ENCODE measurements around the gene CCDC117.
"Not testable (repeated sequence)": the region's sequence is repeated elsewhere in the genome, so short reads cannot be mapped to it uniquely, and the experiment has no call there.

The CCDC117 gene

GRCh38 chr22:28743852-28744251, 28.6 kb upstream of the CCDC117 start:
- no peaks in the 10 kb centered on the region for H3K9me3 Mint-ChIP-seq
- H3K27me3 Mint-ChIP-seq (ENCODE audit: low read depth), result no peaks in the 10 kb centered on the region
- H3K4me1 Mint-ChIP-seq, result peaks cover 21% of the 10 kb centered on the region
- H3K4me3 Mint-ChIP-seq, result peak overlapping the region; percentile 89 to 91 (median 91)
- peaks cover 40% of the 10 kb centered on the region for H3K36me3 Mint-ChIP-seq (ENCODE audit: low read depth)
- peak overlapping the region; percentile 22 to 95 (median 92) for H3K27ac Mint-ChIP-seq
- no peak for TF ChIP-seq CTCF (IDR thresholded peaks at IDR 0.05; ENCODE audit: unreplicated experiment in 3 of 3)

DNA sequence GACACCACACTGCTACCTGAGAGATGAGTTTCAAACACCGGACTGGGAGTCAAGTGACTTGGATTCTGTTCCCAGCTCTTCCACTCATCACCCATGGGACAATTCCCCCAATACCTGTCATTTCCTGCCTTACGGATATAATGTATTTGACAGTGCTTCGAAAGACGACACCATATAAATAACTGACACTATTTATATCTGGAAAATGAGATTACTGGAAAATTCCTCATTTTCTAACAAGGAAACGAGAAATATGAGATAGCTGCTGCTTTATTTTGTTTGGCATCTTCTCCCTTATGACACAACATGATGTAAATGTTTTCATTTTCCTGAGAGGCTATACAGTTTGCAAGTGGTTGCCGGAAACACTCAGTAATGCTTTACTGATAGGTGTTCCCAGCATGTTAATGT, 22.0 kb upstream of the CCDC117 start:
- Mint-ChIP-seq H3K9me3 (no peaks in the 10 kb centered on the region), H3K4me1 (peaks cover 6% of the 10 kb centered on the region), H3K27me3 (ENCODE audit: low read depth) (no peaks in the 10 kb centered on the region), H3K4me3 (no peak overlapping the region), H3K27ac (peak overlapping the region; percentile 59 to 86 (median 70)), H3K36me3 (ENCODE audit: low read depth) (peaks cover 56% of the 10 kb centered on the region)
- TF ChIP-seq CTCF (IDR thresholded peaks at IDR 0.05; ENCODE audit: unreplicated experiment in 3 of 3), result no peak

DNA sequence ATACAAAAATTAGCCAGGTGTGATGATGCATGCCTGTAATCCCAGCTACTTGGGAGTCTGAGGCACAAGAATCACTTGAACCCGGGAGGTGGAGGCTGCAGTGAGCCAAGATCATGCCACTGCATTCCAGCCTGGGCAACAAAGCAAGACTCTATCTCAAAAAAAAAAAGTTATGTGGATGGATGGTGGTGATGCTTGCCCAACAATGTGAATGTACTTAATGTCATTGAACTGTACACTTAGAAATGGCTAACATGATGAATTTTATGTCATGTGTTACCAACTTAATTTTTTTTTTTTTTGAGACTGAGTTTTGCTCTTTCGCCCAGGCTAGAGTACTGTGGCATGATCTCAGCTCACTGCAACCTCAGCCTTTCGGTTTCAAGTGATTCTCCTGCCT, 18.0 kb upstream of the CCDC117 start:
- peaks cover 37% of the 10 kb centered on the region for H3K36me3 Mint-ChIP-seq (ENCODE audit: low read depth)
- not testable (repeated sequence) for H3K27me3 Mint-ChIP-seq (ENCODE audit: low read depth); H3K27ac Mint-ChIP-seq; H3K4me1 Mint-ChIP-seq; H3K9me3 Mint-ChIP-seq; H3K4me3 Mint-ChIP-seq

GRCh38 chr22:28759861-28760560, 12.5 kb upstream of the CCDC117 start:
- Mint-ChIP-seq H3K27ac (peak overlapping the region; percentile 51 to 65 (median 63)), H3K9me3 (no peaks in the 10 kb centered on the region), H3K4me3 (no peak overlapping the region), H3K4me1 (peaks cover 11% of the 10 kb centered on the region), H3K27me3 (ENCODE audit: low read depth) (peaks cover 6% of the 10 kb centered on the region), H3K36me3 (ENCODE audit: low read depth) (peaks cover 15% of the 10 kb centered on the region)
- TF ChIP-seq CTCF (IDR thresholded peaks at IDR 0.05; ENCODE audit: unreplicated experiment in 3 of 3), result no peak

GRCh38 chr22:28761449-28761755, 11.1 kb upstream of the CCDC117 start:
- H3K4me3 Mint-ChIP-seq, result no peak overlapping the region
- TF ChIP-seq CTCF (IDR thresholded peaks at IDR 0.05; ENCODE audit: unreplicated experiment in 3 of 3), result no peak
- no peak overlapping the region for H3K27ac Mint-ChIP-seq
- H3K36me3 Mint-ChIP-seq (ENCODE audit: low read depth), result peaks cover 8% of the 10 kb centered on the region
- no peaks in the 10 kb centered on the region for H3K9me3 Mint-ChIP-seq
- H3K27me3 Mint-ChIP-seq (ENCODE audit: low read depth), result peaks cover 6% of the 10 kb centered on the region
- H3K4me1 Mint-ChIP-seq, result peaks cover 11% of the 10 kb centered on the region

DNA sequence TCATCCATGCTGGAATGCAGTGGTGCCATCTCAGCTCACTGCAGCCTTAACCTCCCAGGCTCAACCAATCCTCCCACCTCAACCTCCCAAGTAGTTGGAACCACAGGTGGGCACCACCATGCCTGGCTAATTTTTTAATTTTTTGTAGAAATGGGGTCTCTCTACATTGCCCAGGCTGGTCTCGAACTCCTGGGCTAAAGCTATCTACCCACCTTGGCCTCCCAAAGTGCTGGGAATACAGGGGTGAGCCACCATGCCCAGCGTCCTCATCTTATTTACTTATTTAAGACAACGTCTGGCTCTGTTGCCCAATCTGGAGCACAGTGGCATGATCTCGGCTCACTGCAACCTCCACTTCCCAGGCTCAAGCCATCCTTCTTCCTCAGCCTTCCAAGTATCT, 10.5 kb upstream of the CCDC117 start:
- not testable (repeated sequence) for H3K27me3 Mint-ChIP-seq (ENCODE audit: low read depth); H3K4me3 Mint-ChIP-seq; H3K9me3 Mint-ChIP-seq; H3K36me3 Mint-ChIP-seq (ENCODE audit: low read depth); H3K27ac Mint-ChIP-seq
- H3K4me1 Mint-ChIP-seq, result peaks cover 11% of the 10 kb centered on the region

GRCh38 chr22:28766628-28767027, 5.9 kb upstream of the CCDC117 start:
- Mint-ChIP-seq H3K27me3 (ENCODE audit: low read depth) (peaks cover 2% of the 10 kb centered on the region), H3K4me3 (no peak overlapping the region), H3K27ac (no peak overlapping the region), H3K9me3 (no peaks in the 10 kb centered on the region), H3K36me3 (ENCODE audit: low read depth) (no peaks in the 10 kb centered on the region), H3K4me1 (no peaks in the 10 kb centered on the region)
- no peak for TF ChIP-seq CTCF (IDR thresholded peaks at IDR 0.05; ENCODE audit: unreplicated experiment in 3 of 3)
